NCI-H82 (cell line): ENCODE results near the gene MARK2.

Experiments used
- DNase-seq: peaks from one replicate; lab custom pipeline; 2025; lab: John Stamatoyannopoulos, UW

MARK2 gene

GRCh38 chr11:63909591-63910506 lies 70.9 kb downstream of the MARK2 start:
- DNase-seq = peak; percentile 79

- DNase-seq = peak; percentile 49
These were observed 71.8 kb downstream of the MARK2 start for GRCh38 chr11:63910675-63911074.

GRCh38 chr11:63911440-63911839 lies 72.5 kb downstream of the MARK2 start:
- peak; percentile 40 for DNase-seq

- no peak for DNase-seq
These were observed 73.0 kb downstream of the MARK2 start for GRCh38 chr11:63911876-63912275.

- no peak for DNase-seq
These were observed 73.8 kb downstream of the MARK2 start for GRCh38 chr11:63912678-63913077.

- peak; percentile 60 for DNase-seq
These were observed 75.2 kb downstream of the MARK2 start for GRCh38 chr11:63913866-63914830.

- peak; percentile 50 for DNase-seq
These were observed 76.2 kb downstream of the MARK2 start for GRCh38 chr11:63914896-63915691.

GRCh38 chr11:63915961-63916836 lies 77.3 kb downstream of the MARK2 start:
- DNase-seq = peak; percentile 81

- peak; percentile 89 for DNase-seq
These were observed 78.2 kb downstream of the MARK2 start, which contains the start of gene RCOR2 for GRCh38 chr11:63916837-63917691. RCOR2 (minus strand) TSS chr11:63917164; CDS start chr11:63916456, 708 bp downstream.

- peak; percentile 94 for DNase-seq
These were observed 79.0 kb downstream of the MARK2 start for GRCh38 chr11:63917692-63918506.

- peak; percentile 96 for DNase-seq
These were observed 79.7 kb downstream of the MARK2 start for GRCh38 chr11:63918507-63919191.

- peak; percentile 98 for DNase-seq
These were observed 80.6 kb downstream of the MARK2 start for GRCh38 chr11:63919267-63920125.

- DNase-seq = peak; percentile 70
These were observed 81.4 kb downstream of the MARK2 start for GRCh38 chr11:63920126-63920938.

GRCh38 chr11:63920939-63921417 lies 82.1 kb downstream of the MARK2 start:
- DNase-seq = peak; percentile 46

GRCh38 chr11:63922673-63923192 lies 83.8 kb downstream of the MARK2 start:
- peak; percentile 50 for DNase-seq

- no peak for DNase-seq
These were observed 84.4 kb downstream of the MARK2 start for GRCh38 chr11:63923319-63923718.
